AG10803 (cell line): ENCODE results near the gene IGFL4.

Experiments used
- DNase-seq: peaks from one replicate; pipeline ENCODE4 v3.0.0; 2010; ENCODE audit warnings: low read depth
- H3K4me3 ChIP-seq: 2 replicates; pipeline ENCODE4 v1.5.1; 2011; ENCODE audit warnings: mild to moderate bottlenecking, low read length, control low read depth
- TF ChIP-seq, protein P1 (sequence below): conservative IDR thresholded peaks from 2 replicates; pipeline ENCODE4 v1.5.1; 2011; ENCODE audit warnings: mild to moderate bottlenecking, low read length, control low read depth, inconsistent platforms

Gene IGFL4

GRCh38 chr19:46015687-46016425 is 24.9 kb downstream of the IGFL4 start:
- no peak for DNase-seq
- H3K4me3 ChIP-seq = peak overlapping the region; percentile 69
- TF ChIP-seq, protein P1, sequence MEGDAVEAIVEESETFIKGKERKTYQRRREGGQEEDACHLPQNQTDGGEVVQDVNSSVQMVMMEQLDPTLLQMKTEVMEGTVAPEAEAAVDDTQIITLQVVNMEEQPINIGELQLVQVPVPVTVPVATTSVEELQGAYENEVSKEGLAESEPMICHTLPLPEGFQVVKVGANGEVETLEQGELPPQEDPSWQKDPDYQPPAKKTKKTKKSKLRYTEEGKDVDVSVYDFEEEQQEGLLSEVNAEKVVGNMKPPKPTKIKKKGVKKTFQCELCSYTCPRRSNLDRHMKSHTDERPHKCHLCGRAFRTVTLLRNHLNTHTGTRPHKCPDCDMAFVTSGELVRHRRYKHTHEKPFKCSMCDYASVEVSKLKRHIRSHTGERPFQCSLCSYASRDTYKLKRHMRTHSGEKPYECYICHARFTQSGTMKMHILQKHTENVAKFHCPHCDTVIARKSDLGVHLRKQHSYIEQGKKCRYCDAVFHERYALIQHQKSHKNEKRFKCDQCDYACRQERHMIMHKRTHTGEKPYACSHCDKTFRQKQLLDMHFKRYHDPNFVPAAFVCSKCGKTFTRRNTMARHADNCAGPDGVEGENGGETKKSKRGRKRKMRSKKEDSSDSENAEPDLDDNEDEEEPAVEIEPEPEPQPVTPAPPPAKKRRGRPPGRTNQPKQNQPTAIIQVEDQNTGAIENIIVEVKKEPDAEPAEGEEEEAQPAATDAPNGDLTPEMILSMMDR = no peak

DNA sequence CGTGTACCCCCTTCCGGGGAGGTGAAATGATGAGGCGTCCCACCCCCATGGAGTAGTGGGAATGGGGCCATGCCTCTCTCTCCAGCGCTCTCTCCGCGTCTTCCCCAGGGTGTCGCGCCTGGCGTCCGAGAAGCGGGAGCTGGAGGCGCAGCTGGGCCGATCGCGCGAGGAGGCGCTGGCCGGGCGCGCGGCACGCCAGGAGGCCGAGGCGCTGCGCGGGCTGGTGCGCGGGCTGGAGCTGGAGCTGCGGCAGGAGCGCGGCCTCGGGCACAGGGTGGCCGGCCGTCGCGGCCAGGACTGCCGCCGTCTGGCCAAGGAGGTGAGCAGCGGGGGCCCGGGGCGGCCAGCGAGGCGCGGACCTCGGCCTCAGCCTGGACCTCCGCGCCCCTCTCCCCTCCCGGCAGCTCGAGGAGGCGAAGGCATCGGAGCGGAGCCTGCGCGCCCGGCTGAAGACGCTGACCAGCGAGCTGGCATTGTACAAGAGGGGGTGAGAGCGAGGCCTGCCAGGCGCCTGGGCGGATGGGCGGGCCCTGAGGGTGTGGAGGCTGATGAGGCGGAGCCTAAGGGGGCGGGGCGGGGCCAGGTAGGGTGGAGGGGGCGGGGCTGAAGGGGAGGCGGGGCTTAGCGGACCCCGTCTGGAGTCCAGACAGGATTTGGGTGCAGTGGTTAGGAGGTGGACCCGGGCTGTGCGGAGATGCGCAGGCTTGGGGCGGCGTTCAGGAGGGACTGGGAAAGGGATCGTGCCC is 25.7 kb downstream of the IGFL4 start:
- peak; percentile 23 for DNase-seq
- TF ChIP-seq, protein P1 = no peak
- peak overlapping the region; percentile 7; the same call in 1 of the 2 replicates for H3K4me3 ChIP-seq

GRCh38 chr19:46014534-46014933 is 26.3 kb downstream of the IGFL4 start:
- H3K4me3 ChIP-seq = peak overlapping the region; percentile 7; the same call in 1 of the 2 replicates
- TF ChIP-seq, protein P1 = no peak

DNA sequence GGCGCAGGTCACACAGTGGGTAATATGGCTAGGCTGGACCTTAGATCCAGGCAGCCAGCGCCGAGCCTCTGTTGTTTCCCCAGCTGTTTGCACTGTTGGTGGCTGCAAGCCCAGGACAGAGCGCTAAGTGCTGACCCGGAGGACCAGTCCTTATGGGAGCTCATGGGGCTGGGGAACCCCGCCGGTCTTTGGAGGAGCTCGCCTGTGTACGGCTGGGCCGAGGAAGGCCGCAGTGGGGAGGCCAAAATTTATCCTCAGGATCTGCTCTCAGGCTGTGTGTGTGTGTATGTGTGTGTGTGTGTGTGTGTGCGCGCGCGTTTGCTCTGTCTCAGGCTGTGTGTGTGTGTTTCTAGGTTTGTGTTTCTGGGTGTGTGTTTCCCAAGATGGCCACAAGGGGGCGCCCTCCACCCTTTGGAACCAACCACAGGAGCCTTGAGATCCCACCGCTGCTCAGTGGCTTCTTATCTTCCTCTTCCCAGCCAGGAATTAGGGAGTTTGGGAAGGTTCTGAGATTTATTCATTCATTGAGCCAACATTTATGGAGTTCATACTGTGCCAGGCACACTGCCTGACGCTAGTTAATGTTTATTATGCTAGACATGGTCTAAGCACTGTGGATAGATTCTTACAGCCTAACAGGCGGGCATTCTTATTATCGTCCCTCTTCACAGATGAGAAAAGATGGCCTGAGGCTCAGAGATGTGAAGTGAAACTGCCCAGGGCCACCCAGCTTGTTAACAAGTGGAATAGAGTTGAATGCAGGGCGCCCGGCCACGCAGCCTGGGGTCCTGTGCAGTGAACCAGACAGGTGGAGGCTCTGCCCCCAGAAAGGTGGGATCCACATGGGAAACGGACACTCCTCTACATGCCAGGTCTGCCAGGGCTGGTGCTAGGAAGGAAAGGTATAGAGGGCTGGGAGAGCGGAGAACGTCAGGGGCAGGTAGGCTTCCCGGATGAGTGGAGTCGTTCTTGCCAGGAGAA is 31.0 kb downstream of the IGFL4 start:
- DNase-seq = peak; percentile 55
- no peak overlapping the region for H3K4me3 ChIP-seq
- TF ChIP-seq, protein P1 = peak; percentile 79

More at GRCh38 chr19:46014534-46014933, 26.3 kb downstream of the IGFL4 start:
- DNase-seq = no peak

DNA sequence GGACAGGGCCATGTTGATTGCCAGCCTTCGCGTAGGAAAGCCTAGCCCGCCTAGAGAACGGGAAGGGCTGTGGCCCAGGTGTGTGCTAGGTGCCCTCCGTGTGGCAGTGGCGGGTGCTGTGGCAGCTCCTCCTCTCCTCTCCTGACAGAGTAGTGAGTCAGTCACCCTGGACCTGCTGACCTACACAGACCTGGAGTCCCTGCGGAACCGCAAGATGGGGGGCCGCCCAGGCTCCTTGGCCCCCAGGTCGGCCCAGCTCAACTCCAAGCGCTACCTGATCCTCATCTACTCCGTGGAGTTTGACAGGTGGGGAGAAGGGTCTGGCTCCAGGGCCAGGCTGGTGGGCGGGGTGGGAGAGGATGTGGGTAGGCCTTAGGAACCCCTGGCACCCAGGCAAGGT is 34.4 kb downstream of the IGFL4 start:
- no peak for DNase-seq
- TF ChIP-seq, protein P1 = no peak
- H3K4me3 ChIP-seq = no peak overlapping the region

DNA sequence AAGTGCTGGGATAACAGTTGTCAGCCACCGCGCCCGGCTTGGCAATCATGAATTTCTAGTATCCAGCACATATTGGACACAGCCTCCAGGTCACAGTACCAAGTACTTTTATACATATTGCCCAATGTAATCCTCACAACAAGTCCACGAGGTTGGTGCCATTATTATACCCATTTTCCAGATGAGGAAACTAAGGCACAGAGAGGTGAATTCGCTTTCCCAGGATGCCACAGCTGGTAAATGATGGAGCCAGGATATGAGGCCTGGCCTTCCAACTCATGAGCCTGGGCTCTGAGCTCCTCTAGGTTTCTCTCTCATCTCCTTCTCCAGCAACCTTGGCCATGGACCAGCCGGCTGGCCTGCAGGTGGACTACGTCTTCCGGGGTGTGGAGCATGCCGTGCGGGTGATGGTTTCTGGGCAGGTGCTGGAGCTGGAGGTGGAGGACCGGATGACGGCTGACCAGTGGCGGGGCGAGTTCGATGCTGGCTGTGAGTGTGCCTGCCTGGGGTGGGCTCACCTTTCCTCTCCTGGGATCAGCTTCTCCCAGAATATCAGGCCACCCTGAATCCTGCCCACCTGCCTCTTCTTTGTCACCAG is 38.0 kb downstream of the IGFL4 start:
- no peak overlapping the region for H3K4me3 ChIP-seq
- TF ChIP-seq, protein P1 = no peak
- no peak for DNase-seq
